Bronchus fibroblast of lung (primary cell): ENCODE measurements around the gene OR14J1. TPM values are rescaled to one million over a fixed set of nuclear protein-coding genes. Genes with fewer than 3 reads are reported as not detected.

ENCODE experiments used
- total RNA-seq: library from RNA; depleted of rRNA; stranded (reverse); fragments of >200 nt; gene quantifications from 2 replicates; pipeline ENCODE4 v1.2.3, GENCODE V29; 2015

OR14J1 gene, protein sequence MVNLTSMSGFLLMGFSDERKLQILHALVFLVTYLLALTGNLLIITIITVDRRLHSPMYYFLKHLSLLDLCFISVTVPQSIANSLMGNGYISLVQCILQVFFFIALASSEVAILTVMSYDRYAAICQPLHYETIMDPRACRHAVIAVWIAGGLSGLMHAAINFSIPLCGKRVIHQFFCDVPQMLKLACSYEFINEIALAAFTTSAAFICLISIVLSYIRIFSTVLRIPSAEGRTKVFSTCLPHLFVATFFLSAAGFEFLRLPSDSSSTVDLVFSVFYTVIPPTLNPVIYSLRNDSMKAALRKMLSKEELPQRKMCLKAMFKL
- not detected in 2 replicates for total RNA-seq

GRCh38 chr6:29301316-29301715 is at the start of gene OR14J1:
OR14J1 (plus strand) TSS chr6:29301701; CDS start chr6:29306690, 4,989 bp downstream.

Other genes with a start within 250 kb of the OR14J1 start
- gene OR2B3, start 214.4 kb upstream of the OR14J1 start, total RNA-seq: not detected in 2 replicates
- gene OR2J1, start 202.2 kb upstream of the OR14J1 start, total RNA-seq: not detected in 2 replicates
- gene OR2J3, start 193.6 kb upstream of the OR14J1 start, total RNA-seq: not detected in 2 replicates
- gene OR2J2, start 130.8 kb upstream of the OR14J1 start, total RNA-seq: not detected in 2 replicates
- not detected in 2 replicates for gene OR5V1, start 67.2 kb downstream of the OR14J1 start, total RNA-seq
- not detected in 2 replicates for gene OR12D3, start 73.6 kb downstream of the OR14J1 start, total RNA-seq
- gene OR12D2, start 93.9 kb downstream of the OR14J1 start, total RNA-seq: not detected in 2 replicates
- not detected in 2 replicates for gene OR12D1, start 113.2 kb downstream of the OR14J1 start, total RNA-seq
- gene OR10C1, start 137.6 kb downstream of the OR14J1 start, total RNA-seq: not detected in 2 replicates
- not detected in 2 replicates for gene OR11A1, start 155.4 kb downstream of the OR14J1 start, total RNA-seq
- not detected in 2 replicates for gene OR2H1, start 155.5 kb downstream of the OR14J1 start, total RNA-seq
- gene MAS1L, start 186.3 kb downstream of the OR14J1 start, total RNA-seq: not detected in 2 replicates